Neuronal stem cell (in vitro differentiated cells): Measurements from ENCODE around the gene HSF2BP.
"Not testable (repeated sequence)": the region's sequence is repeated elsewhere in the genome, so short reads cannot be mapped to it uniquely, and the experiment has no call there.

Source experiments
- DNase-seq: peaks from one replicate; pipeline ENCODE4 v3.0.0-alpha.2; 2013; ENCODE audit warnings: low spot score
- H2AFZ ChIP-seq: one replicate; pipeline ENCODE4 v1.6.1; 2013; ENCODE audit warnings: mild to moderate bottlenecking, low read length, inconsistent platforms
- H2AK5ac ChIP-seq: 2 replicates; pipeline ENCODE4 v1.6.1; 2013; ENCODE audit warnings: low read depth, mild to moderate bottlenecking, inconsistent platforms, low read length, moderate library complexity, mixed read lengths
- H2BK120ac ChIP-seq: 2 replicates; pipeline ENCODE4 v1.6.1; 2013; ENCODE audit warnings: low read depth, mild to moderate bottlenecking, inconsistent platforms, low read length, moderate library complexity, mixed read lengths
- H2BK12ac ChIP-seq: one replicate; pipeline ENCODE4 v1.6.1; 2013; ENCODE audit warnings: low read length, inconsistent platforms
- H2BK15ac ChIP-seq: 2 replicates; pipeline ENCODE4 v1.6.1; 2013; ENCODE audit warnings: mild to moderate bottlenecking, low read length, inconsistent platforms, mixed read lengths
- H2BK5ac ChIP-seq: one replicate; pipeline ENCODE4 v1.6.1; 2013; ENCODE audit warnings: inconsistent platforms, mild to moderate bottlenecking, low read length, moderate library complexity
- H3K14ac ChIP-seq: one replicate; pipeline ENCODE4 v1.6.1; 2013; ENCODE audit warnings: low read length, inconsistent platforms
- H3K18ac ChIP-seq: 2 replicates; pipeline ENCODE4 v1.6.1; 2013; ENCODE audit warnings: low read length, inconsistent platforms
- H3K23ac ChIP-seq: 2 replicates; pipeline ENCODE4 v1.6.1; 2013; ENCODE audit warnings: low read depth, mild to moderate bottlenecking, mixed read lengths, low read length, inconsistent platforms; ENCODE audit not compliant: poor library complexity
- H3K27ac ChIP-seq: replicated peaks from 3 replicates; pipeline ENCODE4 v1.5.1; 2013; ENCODE audit warnings: low read length, inconsistent platforms
- H3K27me3 ChIP-seq, 3 experiments: 2 replicates each; pipeline ENCODE4 v1.6.1; 2013; ENCODE audit warnings: low read length in 3 of 3, mild to moderate bottlenecking in 2 of 3, inconsistent platforms in 1 of 3, low read depth in 1 of 3, mixed read lengths in 1 of 3, moderate library complexity in 1 of 3; ENCODE audit not compliant: control insufficient read depth in 3 of 3, insufficient read depth in 3 of 3
- H3K36me3 ChIP-seq, 2 donors: replicated peaks in 1 of 2; 2 replicates each; pipeline ENCODE4 v1.6.1; 2013; ENCODE audit warnings: low read length in 2 of 2; ENCODE audit not compliant: control insufficient read depth in 2 of 2, insufficient read depth in 2 of 2
- H3K4ac ChIP-seq: 2 replicates; pipeline ENCODE4 v1.6.1; 2013; ENCODE audit warnings: inconsistent platforms, mild to moderate bottlenecking, low read length, moderate library complexity
- H3K4me1 ChIP-seq, 2 donors: 1 replicate in 1 of 2; 2 replicates in 1 of 2; pipeline ENCODE4 v1.6.1; 2013; ENCODE audit warnings: low read length in 2 of 2, low read depth in 1 of 2; ENCODE audit not compliant: control insufficient read depth in 2 of 2, insufficient read depth in 1 of 2
- H3K4me2 ChIP-seq: one replicate; pipeline ENCODE4 v1.6.1; 2013; ENCODE audit warnings: mild to moderate bottlenecking, low read length, inconsistent platforms; ENCODE audit not compliant: insufficient read depth, poor library complexity, severe bottlenecking
- H3K4me3 ChIP-seq, 2 donors: 2 replicates each; pipeline ENCODE4 v1.5.1; 2013; ENCODE audit warnings: low read length in 2 of 2, mild to moderate bottlenecking in 2 of 2, inconsistent platforms in 1 of 2, moderate library complexity in 1 of 2
- H3K79me1 ChIP-seq: one replicate; pipeline ENCODE4 v1.6.1; 2013; ENCODE audit warnings: low read depth, mild to moderate bottlenecking, inconsistent platforms, low read length, moderate library complexity
- H3K9ac ChIP-seq: one replicate; pipeline ENCODE4 v1.6.1; 2013; ENCODE audit warnings: mild to moderate bottlenecking, low read depth, low read length, inconsistent platforms; ENCODE audit not compliant: poor library complexity
- H3K9me3 ChIP-seq, 2 donors: replicated peaks in 1 of 2; 2 replicates each; pipeline versions ENCODE3 to v1.6.1; 2013; ENCODE audit warnings: low read length in 2 of 2, mild to moderate bottlenecking in 2 of 2, inconsistent platforms in 1 of 2, low read depth in 1 of 2, mixed read lengths in 1 of 2, moderate library complexity in 1 of 2; ENCODE audit not compliant: control insufficient read depth in 2 of 2, insufficient read depth in 1 of 2
- H4K8ac ChIP-seq: one replicate; pipeline ENCODE4 v1.6.1; 2013; ENCODE audit warnings: low read depth, mild to moderate bottlenecking, inconsistent platforms, low read length, moderate library complexity
- H4K91ac ChIP-seq: one replicate; pipeline ENCODE4 v1.6.1; 2013; ENCODE audit warnings: low read length, low read depth, mild to moderate bottlenecking, inconsistent platforms; ENCODE audit not compliant: poor library complexity
- WGBS, 2 donors: extraction: QIAGEN DNeasy Blood & Tissue Kit; methylation state at CpG; one replicate each; pipeline ENCODE4 v1.1.7; 2013; ENCODE audit warnings: missing lambda C conversion rate in 2 of 2, mixed read lengths in 1 of 2; ENCODE audit not compliant: insufficient read length in 2 of 2, insufficient replicate concordance in 1 of 2; ENCODE audit errors: extremely low coverage in 2 of 2; 5-methylcytosine and 5-hydroxymethylcytosine counted together

HSF2BP gene

GRCh38 chr21:43493471-43493870 lies 165.8 kb downstream of the HSF2BP start:
- not testable (repeated sequence) for H4K91ac ChIP-seq, H2AFZ ChIP-seq, H2BK12ac ChIP-seq, H3K4me3 ChIP-seq, H2BK15ac ChIP-seq, H3K9me3 ChIP-seq, H3K18ac ChIP-seq, H3K27me3 ChIP-seq, H3K4ac ChIP-seq, H3K27ac ChIP-seq, H3K14ac ChIP-seq, H3K23ac ChIP-seq, H3K36me3 ChIP-seq, H4K8ac ChIP-seq, DNase-seq, H3K4me1 ChIP-seq, H2BK120ac ChIP-seq, H2BK5ac ChIP-seq, H3K4me2 ChIP-seq, H3K79me1 ChIP-seq, H3K9ac ChIP-seq, H2AK5ac ChIP-seq
- WGBS, 2 donors: no CpG with 5 or more reads among the region's 14 CpGs

DNA sequence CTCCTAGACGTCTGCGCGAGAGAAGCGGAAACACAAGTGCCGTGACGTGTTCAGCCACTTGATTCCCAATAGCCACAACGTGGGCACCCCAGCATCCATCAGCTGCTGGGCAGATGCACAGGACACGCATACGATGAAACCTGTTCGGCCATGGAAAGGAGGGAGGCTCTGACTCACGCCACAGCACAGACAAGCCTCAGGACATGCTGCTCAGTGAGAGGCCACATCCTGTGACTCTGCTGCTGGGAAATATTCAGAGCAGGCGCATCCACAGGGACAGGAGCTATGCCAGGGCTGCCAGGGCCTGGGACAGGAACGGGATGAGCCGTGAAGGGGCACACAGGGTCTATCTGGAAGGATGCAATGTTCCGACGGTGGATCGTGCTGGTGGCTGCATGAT lies 171.1 kb downstream of the HSF2BP start:
- H4K8ac ChIP-seq, H3K4me1 ChIP-seq, H3K27ac ChIP-seq, H3K9ac ChIP-seq, DNase-seq, H3K4me2 ChIP-seq, H3K4me3 ChIP-seq, H3K18ac ChIP-seq, H2BK5ac ChIP-seq, H2BK12ac ChIP-seq, H3K9me3 ChIP-seq, H3K4ac ChIP-seq, H3K36me3 ChIP-seq, H3K27me3 ChIP-seq, H3K14ac ChIP-seq, H4K91ac ChIP-seq, H3K79me1 ChIP-seq, H2AK5ac ChIP-seq, H3K23ac ChIP-seq, H2AFZ ChIP-seq, H2BK120ac ChIP-seq, H2BK15ac ChIP-seq: not testable (repeated sequence)
- no CpG with 5 or more reads among the region's 17 CpGs for WGBS, 2 donors

- H3K27ac ChIP-seq, H2BK15ac ChIP-seq, H2BK12ac ChIP-seq, H4K8ac ChIP-seq, DNase-seq, H2AK5ac ChIP-seq, H3K9ac ChIP-seq, H3K4me1 ChIP-seq, H2AFZ ChIP-seq, H2BK5ac ChIP-seq, H3K14ac ChIP-seq, H4K91ac ChIP-seq, H3K27me3 ChIP-seq, H3K9me3 ChIP-seq, H3K23ac ChIP-seq, H3K4me3 ChIP-seq, H3K4me2 ChIP-seq, H2BK120ac ChIP-seq, H3K18ac ChIP-seq, H3K4ac ChIP-seq, H3K36me3 ChIP-seq, H3K79me1 ChIP-seq: not testable (repeated sequence)
- no CpG with 5 or more reads among the region's 5 CpGs for WGBS, 2 donors
Observed at GRCh38 chr21:43486051-43486450, 173.2 kb downstream of the HSF2BP start.

DNA sequence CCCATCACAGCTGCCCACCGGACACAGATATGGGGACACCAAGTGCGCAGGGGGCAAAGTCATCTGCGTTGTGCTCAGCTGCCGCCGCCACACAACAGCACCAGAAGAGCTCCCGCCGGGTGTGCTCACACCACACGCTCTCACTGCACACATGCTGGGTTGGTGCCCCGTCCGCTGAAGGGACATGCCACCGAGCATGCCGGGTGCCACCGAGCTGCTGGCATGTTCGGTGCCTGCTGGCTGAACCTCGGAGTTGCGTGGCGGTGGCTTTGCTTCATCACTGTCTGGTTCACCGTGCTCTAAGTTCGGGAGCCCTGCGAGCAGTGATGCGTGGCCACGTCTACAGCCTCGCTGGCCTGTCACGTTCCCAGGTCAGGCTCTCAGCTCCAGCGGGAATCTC lies 174.3 kb downstream of the HSF2BP start:
- H2BK12ac ChIP-seq, DNase-seq, H3K27me3 ChIP-seq, H2BK120ac ChIP-seq, H3K4me3 ChIP-seq, H4K91ac ChIP-seq, H2BK15ac ChIP-seq, H3K27ac ChIP-seq, H3K4me1 ChIP-seq, H3K9ac ChIP-seq, H3K23ac ChIP-seq, H3K14ac ChIP-seq, H3K4ac ChIP-seq, H3K36me3 ChIP-seq, H3K18ac ChIP-seq, H2AK5ac ChIP-seq, H3K4me2 ChIP-seq, H3K79me1 ChIP-seq, H2AFZ ChIP-seq, H3K9me3 ChIP-seq, H2BK5ac ChIP-seq, H4K8ac ChIP-seq: not testable (repeated sequence)
- no CpG with 5 or more reads among the region's 25 CpGs for WGBS, 2 donors
